Keratinocyte (primary cell): ENCODE measurements around the gene G6PC2. TPM values are rescaled to one million over a fixed set of nuclear protein-coding genes. Genes with fewer than 3 reads are reported as not detected.

Source experiments
- DNase-seq: peaks from one replicate; pipeline ENCODE4 v3.0.0-alpha.2; 2011; ENCODE audit warnings: low read depth, missing footprints, low spot score
- FAIRE-seq: peaks from 2 replicates; lab custom pipeline; 2011; peaks lifted over from hg19 to GRCh38; lab: Jason Lieb, UNC
- H2AFZ ChIP-seq: 2 replicates; pipeline ENCODE4 v1.6.0; 2012; ENCODE audit warnings: low read length, control low read depth, inconsistent platforms; ENCODE audit not compliant: control insufficient read depth
- H3K27ac ChIP-seq: 2 replicates; pipeline ENCODE4 v1.5.1; 2011; ENCODE audit warnings: low read length; ENCODE audit not compliant: control insufficient read depth, insufficient read depth
- H3K27me3 ChIP-seq: 3 replicates; pipeline ENCODE4 v1.6.0; 2011; ENCODE audit warnings: low read length; ENCODE audit not compliant: control insufficient read depth, insufficient read depth; ENCODE audit errors: extremely low read depth
- H3K36me3 ChIP-seq, 2 experiments: 2 replicates in 1 of 2; 3 replicates in 1 of 2; pipeline ENCODE4 v1.5.1; 2011; ENCODE audit warnings: low read length in 2 of 2, mild to moderate bottlenecking in 1 of 2; ENCODE audit not compliant: control insufficient read depth in 2 of 2, insufficient read depth in 2 of 2; ENCODE audit errors: extremely low read depth in 1 of 2
- H3K4me1 ChIP-seq: 3 replicates; pipeline ENCODE4 v1.5.1; 2011; ENCODE audit warnings: low read length; ENCODE audit not compliant: control insufficient read depth, insufficient read depth; ENCODE audit errors: extremely low read depth
- H3K4me2 ChIP-seq: 3 replicates; pipeline ENCODE4 v1.6.0; 2011; ENCODE audit warnings: low read depth, low read length; ENCODE audit not compliant: control insufficient read depth, insufficient read depth; ENCODE audit errors: extremely low read depth
- H3K4me3 ChIP-seq, 3 experiments: fragments of 200-600 bp in 1 of 3; sonication (generic) in 1 of 3; 2 replicates in 2 of 3; 3 replicates in 1 of 3; pipeline ENCODE4 v1.5.1; 2011 to 2016; ENCODE audit warnings: low read length in 3 of 3, mild to moderate bottlenecking in 3 of 3, control low read depth in 2 of 3, inconsistent platforms in 1 of 3, low read depth in 1 of 3, mixed read lengths in 1 of 3, mixed run types in 1 of 3, moderate library complexity in 1 of 3; ENCODE audit not compliant: control insufficient read depth in 2 of 3, insufficient read depth in 2 of 3; ENCODE audit errors: extremely low read depth in 1 of 3
- H3K79me2 ChIP-seq: 2 replicates; pipeline ENCODE4 v1.6.0; 2012; ENCODE audit warnings: low read length; ENCODE audit not compliant: control insufficient read depth, insufficient read depth
- H3K9ac ChIP-seq: 3 replicates; pipeline ENCODE4 v1.6.0; 2011; ENCODE audit warnings: low read length; ENCODE audit not compliant: control insufficient read depth, insufficient read depth; ENCODE audit errors: extremely low read depth
- H3K9me1 ChIP-seq: 3 replicates; pipeline ENCODE4 v1.6.0; 2011; ENCODE audit warnings: low read length; ENCODE audit not compliant: control insufficient read depth, insufficient read depth; ENCODE audit errors: extremely low read depth
- H3K9me3 ChIP-seq: 2 replicates; pipeline ENCODE4 v1.5.1; 2012; ENCODE audit warnings: low read depth, low read length; ENCODE audit not compliant: control insufficient read depth
- H4K20me1 ChIP-seq: 3 replicates; pipeline ENCODE4 v1.6.0; 2011; ENCODE audit warnings: low read length; ENCODE audit not compliant: control insufficient read depth, insufficient read depth; ENCODE audit errors: extremely low read depth
- EZH2 ChIP-seq: IDR thresholded peaks from one replicate; pipeline ENCODE4 v1.6.1; 2012; ENCODE audit warnings: inconsistent platforms, mild to moderate bottlenecking, low read length, moderate library complexity
- dilution Hi-C: fragments of 300-500 bp; cut with MboI; formaldehyde crosslinking; loops from one replicate; pipeline ENCODE4 v1.7.0; 2020; ENCODE audit warnings: low sequenced_read_pairs; ENCODE audit not compliant: extremely low pct_ligation_motif_present
- polyA plus RNA-seq, 5 experiments: library from polyadenylated mRNA; depleted of rRNA in 3 of 5; stranded (reverse) in 3 of 5; stranded (forward) in 1 of 5; unstranded in 1 of 5; fragments of >200 nt; gene quantifications; 1 replicate in 1 of 5; 2 replicates in 3 of 5; 3 replicates in 1 of 5; pipeline versions ENCODE4 v1.2.1 to v1.2.3, GENCODE V29; 2011 to 2012; ENCODE audit warnings: missing spikeins in 2 of 5, low read depth in 1 of 5, low replicate concordance in 1 of 5
- TF ChIP-seq, protein P1 (sequence below), 3 experiments: IDR thresholded peaks in 1 of 3; conservative IDR thresholded peaks in 1 of 3; optimal IDR thresholded peaks in 1 of 3; 2 replicates in 2 of 3; 3 replicates in 1 of 3; pipeline versions ENCODE3 to v1.5.1; 2011; ENCODE audit warnings: low read length in 3 of 3, mild to moderate bottlenecking in 3 of 3, moderate library complexity in 2 of 3, control low read depth in 1 of 3, inconsistent platforms in 1 of 3; ENCODE audit not compliant: insufficient read depth in 2 of 3; ENCODE audit errors: extremely low read depth in 1 of 3

G6PC2 gene
- polyA plus RNA-seq, 1 donor (not counting 4 experiments of a cell fraction or from before 2014, with no cell fraction given): not detected

- no peaks in the 10 kb centered on the region for H4K20me1 ChIP-seq
- no peak overlapping the region for H3K4me3 ChIP-seq
- no peaks in the 10 kb centered on the region for H3K4me1 ChIP-seq
- H3K79me2 ChIP-seq: no peaks in the 10 kb centered on the region
- TF ChIP-seq EZH2: no peak
- TF ChIP-seq, protein P1, sequence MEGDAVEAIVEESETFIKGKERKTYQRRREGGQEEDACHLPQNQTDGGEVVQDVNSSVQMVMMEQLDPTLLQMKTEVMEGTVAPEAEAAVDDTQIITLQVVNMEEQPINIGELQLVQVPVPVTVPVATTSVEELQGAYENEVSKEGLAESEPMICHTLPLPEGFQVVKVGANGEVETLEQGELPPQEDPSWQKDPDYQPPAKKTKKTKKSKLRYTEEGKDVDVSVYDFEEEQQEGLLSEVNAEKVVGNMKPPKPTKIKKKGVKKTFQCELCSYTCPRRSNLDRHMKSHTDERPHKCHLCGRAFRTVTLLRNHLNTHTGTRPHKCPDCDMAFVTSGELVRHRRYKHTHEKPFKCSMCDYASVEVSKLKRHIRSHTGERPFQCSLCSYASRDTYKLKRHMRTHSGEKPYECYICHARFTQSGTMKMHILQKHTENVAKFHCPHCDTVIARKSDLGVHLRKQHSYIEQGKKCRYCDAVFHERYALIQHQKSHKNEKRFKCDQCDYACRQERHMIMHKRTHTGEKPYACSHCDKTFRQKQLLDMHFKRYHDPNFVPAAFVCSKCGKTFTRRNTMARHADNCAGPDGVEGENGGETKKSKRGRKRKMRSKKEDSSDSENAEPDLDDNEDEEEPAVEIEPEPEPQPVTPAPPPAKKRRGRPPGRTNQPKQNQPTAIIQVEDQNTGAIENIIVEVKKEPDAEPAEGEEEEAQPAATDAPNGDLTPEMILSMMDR (optimal IDR thresholded peaks at IDR 0.05 in 1 of 3, IDR thresholded peaks at IDR 0.05 in 1 of 3, conservative IDR thresholded peaks at IDR 0.05 in 1 of 3; ENCODE audit: extremely low read depth in 1 of 3, insufficient read depth in 2 of 3, low read length in 3 of 3): no peak
- no peaks in the 10 kb centered on the region for H3K36me3 ChIP-seq
- no peak overlapping the region for H3K9ac ChIP-seq
- no peak overlapping the region for H3K27ac ChIP-seq
- H3K9me1 ChIP-seq: no peaks in the 10 kb centered on the region
- H3K27me3 ChIP-seq: no peaks in the 10 kb centered on the region
- FAIRE-seq (no peak), DNase-seq (no peak)
- dilution Hi-C loops: no loop called here
- no peak overlapping the region for H2AFZ ChIP-seq
- no peak overlapping the region for H3K4me2 ChIP-seq
- H3K9me3 ChIP-seq: no peaks in the 10 kb centered on the region
Observed at GRCh38 chr2:168952424-168952823, 51.3 kb downstream of the G6PC2 start.

DNA sequence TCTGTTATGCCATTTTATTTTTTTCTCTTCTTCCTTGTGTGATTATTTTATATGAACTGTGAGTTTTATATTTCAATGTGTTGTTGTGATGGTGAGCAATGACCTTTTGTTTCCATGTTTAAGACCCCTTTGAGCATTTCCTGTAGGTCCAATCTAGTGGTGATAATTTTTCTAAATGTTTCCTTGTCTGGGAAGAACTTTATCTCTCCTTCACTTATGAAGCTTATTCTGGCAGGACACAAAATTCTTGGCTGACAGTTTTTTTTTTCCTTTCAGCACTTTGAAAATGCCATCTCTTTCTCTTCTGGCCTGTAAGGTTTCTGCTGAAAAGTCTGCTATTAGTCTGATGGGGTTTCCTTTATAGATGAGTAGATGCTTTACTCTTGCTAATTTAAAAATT is 53.2 kb downstream of the G6PC2 start:
- Histone ChIP-seq H3K4me1 (no peaks in the 10 kb centered on the region), H3K79me2 (no peaks in the 10 kb centered on the region), H3K4me2 (no peak overlapping the region), H4K20me1 (no peaks in the 10 kb centered on the region), H3K9ac (no peak overlapping the region), H3K4me3 (no peak overlapping the region), H3K36me3 (no peaks in the 10 kb centered on the region), H3K27me3 (no peaks in the 10 kb centered on the region), H2AFZ (no peak overlapping the region), H3K27ac (no peak overlapping the region), H3K9me3 (no peaks in the 10 kb centered on the region), H3K9me1 (no peaks in the 10 kb centered on the region)
- no peak for TF ChIP-seq EZH2
- TF ChIP-seq, protein P1 (optimal IDR thresholded peaks at IDR 0.05 in 1 of 3, IDR thresholded peaks at IDR 0.05 in 1 of 3, conservative IDR thresholded peaks at IDR 0.05 in 1 of 3; ENCODE audit: extremely low read depth in 1 of 3, insufficient read depth in 2 of 3, low read length in 3 of 3): no peak
- dilution Hi-C loops: no loop called here
- DNase-seq (no peak), FAIRE-seq (no peak)
